ENCODE measurements around the gene PDP2.

PDP2 gene

GRCh38 chr16:66939366-66939765, 59.1 kb downstream of the PDP2 start:
- DNase-seq, result no peak

- DNase-seq, result no peak
These were observed 59.9 kb downstream of the PDP2 start for GRCh38 chr16:66940236-66940635.
